ENCODE data around the gene RFX2.

RFX2 gene

GRCh38 chr19:6045108-6045507 is 65.2 kb downstream of the RFX2 start:
- ATAC-seq = no peak
- TF ChIP-seq SNAI2 (CRISPR knock-in tag; IDR thresholded peaks at IDR 0.05) = no peak
- TF ChIP-seq ZC3H10 (CRISPR knock-in tag; IDR thresholded peaks at IDR 0.05) = no peak
- no peak for TF ChIP-seq ZFP3 (CRISPR knock-in tag; IDR thresholded peaks at IDR 0.05)
- no peak for TF ChIP-seq POU6F1 (CRISPR knock-in tag; IDR thresholded peaks at IDR 0.05; ENCODE audit: borderline replicate concordance, low read depth)
- no peak for TF ChIP-seq ZNF8 (CRISPR knock-in tag; IDR thresholded peaks at IDR 0.05)
- TF ChIP-seq CSRNP3 (CRISPR knock-in tag; IDR thresholded peaks at IDR 0.05) = no peak
- no peak for TF ChIP-seq PATZ1 (CRISPR knock-in tag; IDR thresholded peaks at IDR 0.05; ENCODE audit: borderline replicate concordance)
- TF ChIP-seq ZFP30 (CRISPR knock-in tag; IDR thresholded peaks at IDR 0.05) = no peak
- no peak for TF ChIP-seq GLIS3 (CRISPR knock-in tag; IDR thresholded peaks at IDR 0.05)
- TF ChIP-seq OSR1 (CRISPR knock-in tag; IDR thresholded peaks at IDR 0.05) = no peak
- no peak for TF ChIP-seq RARB (CRISPR knock-in tag; IDR thresholded peaks at IDR 0.05)
- TF ChIP-seq TOX (CRISPR knock-in tag; IDR thresholded peaks at IDR 0.05; ENCODE audit: borderline replicate concordance) = no peak
- no peak for TF ChIP-seq ESRRG (CRISPR knock-in tag; IDR thresholded peaks at IDR 0.05)
- no peak for TF ChIP-seq CREB5 (CRISPR knock-in tag; IDR thresholded peaks at IDR 0.05; ENCODE audit: low read depth)
- no peak for TF ChIP-seq ISL1 (CRISPR knock-in tag; IDR thresholded peaks at IDR 0.05)
- TF ChIP-seq BACH2 (CRISPR knock-in tag; IDR thresholded peaks at IDR 0.05; ENCODE audit: borderline replicate concordance) = no peak
- TF ChIP-seq TSHZ2 (CRISPR knock-in tag; IDR thresholded peaks at IDR 0.05) = no peak
- no peak for TF ChIP-seq CSDC2 (CRISPR knock-in tag; IDR thresholded peaks at IDR 0.05)
- TF ChIP-seq TCF4 (CRISPR knock-in tag; IDR thresholded peaks at IDR 0.05; ENCODE audit: borderline replicate concordance) = no peak

GRCh38 chr19:6044056-6044805 is 66.1 kb downstream of the RFX2 start:
- no peak for ATAC-seq
- TF ChIP-seq ZNF8 (CRISPR knock-in tag; IDR thresholded peaks at IDR 0.05) (no peak), ARNTL (CRISPR knock-in tag; IDR thresholded peaks at IDR 0.05; ENCODE audit: borderline replicate concordance, low read depth) (no peak), TOX (CRISPR knock-in tag; IDR thresholded peaks at IDR 0.05; ENCODE audit: borderline replicate concordance) (no peak), TCF4 (CRISPR knock-in tag; IDR thresholded peaks at IDR 0.05; ENCODE audit: borderline replicate concordance) (no peak), ZFP30 (CRISPR knock-in tag; IDR thresholded peaks at IDR 0.05) (no peak), TSHZ2 (CRISPR knock-in tag; IDR thresholded peaks at IDR 0.05) (no peak), ZFP3 (CRISPR knock-in tag; IDR thresholded peaks at IDR 0.05) (no peak), CSRNP3 (CRISPR knock-in tag; IDR thresholded peaks at IDR 0.05) (no peak), OSR1 (CRISPR knock-in tag; IDR thresholded peaks at IDR 0.05) (no peak), RARB (CRISPR knock-in tag; IDR thresholded peaks at IDR 0.05) (no peak), SNAI2 (CRISPR knock-in tag; IDR thresholded peaks at IDR 0.05) (no peak), PATZ1 (CRISPR knock-in tag; IDR thresholded peaks at IDR 0.05; ENCODE audit: borderline replicate concordance) (no peak), ISL1 (CRISPR knock-in tag; IDR thresholded peaks at IDR 0.05) (no peak)
